ENCODE results near the gene ADGRV1.

DNA sequence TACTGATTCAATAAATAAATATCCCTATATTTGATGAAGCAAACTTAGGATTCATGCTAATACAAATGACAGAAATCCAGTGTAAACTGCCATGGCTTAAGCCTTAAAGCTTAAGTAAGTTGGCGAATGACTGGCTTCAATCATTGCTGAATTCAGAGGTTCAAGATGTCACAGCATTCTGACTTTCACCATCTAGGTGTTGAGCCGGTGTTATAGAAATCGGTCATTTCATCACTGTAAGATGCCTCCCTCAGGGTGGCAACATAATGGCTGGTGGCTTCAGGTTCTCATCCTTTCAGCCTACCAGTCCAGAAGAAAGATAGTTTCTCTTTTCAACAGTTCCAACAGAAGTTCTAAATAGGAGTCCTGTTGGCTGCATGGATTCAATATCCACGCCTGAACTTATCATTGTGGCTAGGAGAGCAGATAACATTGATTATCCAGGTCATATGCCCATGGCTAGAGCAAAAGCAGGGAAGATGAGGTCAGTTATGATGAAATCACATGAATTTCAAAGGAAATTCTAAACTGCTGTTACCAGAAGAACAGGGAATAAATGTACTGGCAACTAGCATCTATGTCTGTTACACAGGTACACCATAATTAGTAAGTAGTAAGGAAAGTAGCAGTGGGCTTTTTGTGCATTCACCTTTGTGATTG, 460.2 kb downstream of the ADGRV1 start:
- no peak for TF ChIP-seq CTCF (IDR thresholded peaks at IDR 0.05; ENCODE audit: insufficient read depth, low read depth, low read length)
- no peak for TF ChIP-seq EZH2 (IDR thresholded peaks at IDR 0.05; ENCODE audit: insufficient read depth, low read length)
